ENCODE measurements around the gene RAB3B.

The RAB3B gene

DNA sequence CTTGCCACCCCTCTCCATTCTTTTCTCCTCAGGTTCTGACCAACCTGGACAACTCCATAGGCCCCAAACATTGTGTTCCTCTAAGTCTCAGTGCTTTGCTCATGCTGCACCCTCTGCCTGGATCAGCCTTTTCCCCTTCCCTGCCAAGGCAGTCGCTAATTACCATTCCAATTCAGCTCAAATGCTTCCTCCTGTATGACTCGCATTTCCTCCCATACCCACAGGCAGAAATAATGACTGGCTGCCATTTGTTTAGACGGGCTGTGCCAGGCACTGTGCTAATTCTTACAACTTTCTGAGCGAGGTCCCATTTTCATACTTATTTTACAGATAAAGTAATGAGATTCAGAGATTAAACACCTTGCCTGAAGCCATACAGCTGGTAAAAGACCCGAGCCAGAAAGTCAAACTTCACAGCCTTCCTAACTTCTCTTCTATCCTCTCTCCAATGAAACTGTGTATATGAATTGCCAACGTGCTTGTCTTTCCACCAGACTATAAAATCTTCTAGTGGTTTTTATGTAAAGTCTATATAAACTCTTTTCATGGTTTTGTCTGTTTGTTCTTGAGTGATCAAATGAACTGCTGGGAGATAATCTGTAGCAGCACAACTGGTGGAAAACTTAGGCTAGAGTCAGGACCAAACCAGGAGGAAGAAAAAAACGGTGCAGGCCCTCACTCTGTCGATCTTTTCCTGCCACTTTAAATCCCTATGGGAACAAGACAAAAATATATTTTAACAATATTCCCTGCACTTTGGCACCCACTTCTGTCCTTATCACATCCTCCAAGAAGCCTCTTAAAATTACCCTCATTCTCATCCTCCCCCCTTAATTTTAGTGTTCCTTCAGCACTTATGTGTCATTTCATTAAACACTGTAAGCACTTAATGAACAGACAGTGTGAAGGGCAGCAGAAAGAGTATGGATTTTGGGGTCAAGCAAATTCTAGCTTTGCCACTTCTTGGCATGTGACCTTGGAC is 33.7 kb downstream of the RAB3B start:
- DNase-seq (ENCODE audit: low read depth): peak; percentile 60
- H3K4me3 ChIP-seq (ENCODE audit: control insufficient read depth, low read depth, low read length): no peak overlapping the region
- TF ChIP-seq, protein P1, sequence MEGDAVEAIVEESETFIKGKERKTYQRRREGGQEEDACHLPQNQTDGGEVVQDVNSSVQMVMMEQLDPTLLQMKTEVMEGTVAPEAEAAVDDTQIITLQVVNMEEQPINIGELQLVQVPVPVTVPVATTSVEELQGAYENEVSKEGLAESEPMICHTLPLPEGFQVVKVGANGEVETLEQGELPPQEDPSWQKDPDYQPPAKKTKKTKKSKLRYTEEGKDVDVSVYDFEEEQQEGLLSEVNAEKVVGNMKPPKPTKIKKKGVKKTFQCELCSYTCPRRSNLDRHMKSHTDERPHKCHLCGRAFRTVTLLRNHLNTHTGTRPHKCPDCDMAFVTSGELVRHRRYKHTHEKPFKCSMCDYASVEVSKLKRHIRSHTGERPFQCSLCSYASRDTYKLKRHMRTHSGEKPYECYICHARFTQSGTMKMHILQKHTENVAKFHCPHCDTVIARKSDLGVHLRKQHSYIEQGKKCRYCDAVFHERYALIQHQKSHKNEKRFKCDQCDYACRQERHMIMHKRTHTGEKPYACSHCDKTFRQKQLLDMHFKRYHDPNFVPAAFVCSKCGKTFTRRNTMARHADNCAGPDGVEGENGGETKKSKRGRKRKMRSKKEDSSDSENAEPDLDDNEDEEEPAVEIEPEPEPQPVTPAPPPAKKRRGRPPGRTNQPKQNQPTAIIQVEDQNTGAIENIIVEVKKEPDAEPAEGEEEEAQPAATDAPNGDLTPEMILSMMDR (conservative IDR thresholded peaks at IDR 0.05; ENCODE audit: control insufficient read depth, insufficient read depth, low read depth, low read length): no peak

DNA sequence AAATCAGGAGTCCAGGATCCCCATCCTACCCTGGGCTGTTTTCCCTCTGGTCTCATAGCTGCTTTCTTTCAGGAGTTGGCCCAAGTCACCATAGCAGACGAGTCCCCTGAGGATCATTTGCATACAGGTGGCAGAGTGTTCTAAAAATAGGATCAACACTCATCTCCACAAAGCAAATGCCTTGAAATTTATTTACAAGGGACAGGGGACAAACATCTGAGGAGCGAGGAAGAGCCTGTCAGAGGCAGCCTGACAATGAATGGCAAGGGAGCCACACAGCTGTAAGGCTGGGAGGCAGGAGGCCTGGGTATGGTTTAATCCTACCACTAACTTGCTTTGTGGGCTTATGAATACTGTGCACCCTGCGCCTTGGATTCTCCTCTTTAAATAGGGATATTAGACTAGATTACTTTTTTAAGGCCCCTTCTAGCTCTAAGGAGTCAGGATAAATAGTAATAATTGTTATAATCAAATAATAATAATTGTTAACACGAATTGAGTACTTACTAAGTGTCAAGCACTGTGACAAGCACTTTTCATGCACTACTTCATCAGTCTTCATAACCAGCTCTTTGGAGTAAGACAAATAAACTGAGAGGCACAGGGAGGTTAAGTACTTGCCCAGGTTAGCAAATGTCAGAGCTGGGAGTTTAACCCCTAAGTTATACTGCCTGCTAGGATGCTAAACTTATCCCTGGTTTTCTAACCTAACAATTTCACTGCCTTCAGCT is 34.5 kb downstream of the RAB3B start:
- no peak overlapping the region for H3K4me3 ChIP-seq (ENCODE audit: control insufficient read depth, low read depth, low read length)
- DNase-seq (ENCODE audit: low read depth): no peak

DNA sequence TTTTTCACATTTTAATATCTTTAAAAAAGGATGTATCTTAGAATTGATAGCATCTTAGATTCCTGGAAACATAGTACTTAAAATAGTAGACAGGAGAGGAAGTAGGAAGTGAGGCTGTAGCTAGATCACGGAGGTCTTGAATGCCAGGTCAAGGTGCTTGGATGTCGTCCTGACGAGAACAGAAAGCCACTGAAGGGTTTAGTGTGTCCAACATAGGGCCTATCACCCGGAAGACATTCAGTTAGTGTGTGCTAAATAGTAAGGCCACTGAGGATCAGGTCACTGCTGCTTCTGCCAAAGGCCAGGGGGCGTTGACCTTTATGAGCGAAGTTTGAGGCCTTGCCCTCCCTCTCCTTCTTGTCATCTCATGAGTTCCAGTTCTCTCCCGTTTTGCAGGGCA is 35.7 kb downstream of the RAB3B start:
- H3K4me3 ChIP-seq (ENCODE audit: control insufficient read depth, low read depth, low read length): no peak overlapping the region
- TF ChIP-seq, protein P1 (conservative IDR thresholded peaks at IDR 0.05; ENCODE audit: control insufficient read depth, insufficient read depth, low read depth, low read length): no peak
- DNase-seq (ENCODE audit: low read depth): no peak

More for the DNA sequence above, 34.5 kb downstream of the RAB3B start:
- TF ChIP-seq, protein P1 (conservative IDR thresholded peaks at IDR 0.05; ENCODE audit: control insufficient read depth, insufficient read depth, low read depth, low read length): no peak

DNA sequence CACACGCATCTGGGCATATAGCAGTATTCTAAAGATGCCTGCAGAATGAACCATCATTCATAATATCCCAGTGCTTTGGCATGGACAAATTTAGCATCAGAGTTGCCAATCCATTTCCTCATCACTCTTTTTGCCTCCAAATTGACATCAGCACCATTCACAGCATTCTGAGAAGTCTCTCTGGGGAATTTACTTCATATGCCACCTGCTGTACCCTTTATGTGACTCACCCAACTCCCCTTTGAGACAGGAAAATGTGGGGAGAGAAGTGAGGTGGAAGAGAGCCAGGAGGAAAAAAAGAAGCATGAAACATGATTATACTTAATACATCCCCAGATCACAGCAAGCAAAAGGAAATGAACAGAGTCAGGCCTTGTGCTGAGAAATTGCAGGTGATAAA is 37.4 kb downstream of the RAB3B start:
- DNase-seq (ENCODE audit: low read depth): no peak
- TF ChIP-seq, protein P1 (conservative IDR thresholded peaks at IDR 0.05; ENCODE audit: control insufficient read depth, insufficient read depth, low read depth, low read length): no peak
- no peak overlapping the region for H3K4me3 ChIP-seq (ENCODE audit: control insufficient read depth, low read depth, low read length)

DNA sequence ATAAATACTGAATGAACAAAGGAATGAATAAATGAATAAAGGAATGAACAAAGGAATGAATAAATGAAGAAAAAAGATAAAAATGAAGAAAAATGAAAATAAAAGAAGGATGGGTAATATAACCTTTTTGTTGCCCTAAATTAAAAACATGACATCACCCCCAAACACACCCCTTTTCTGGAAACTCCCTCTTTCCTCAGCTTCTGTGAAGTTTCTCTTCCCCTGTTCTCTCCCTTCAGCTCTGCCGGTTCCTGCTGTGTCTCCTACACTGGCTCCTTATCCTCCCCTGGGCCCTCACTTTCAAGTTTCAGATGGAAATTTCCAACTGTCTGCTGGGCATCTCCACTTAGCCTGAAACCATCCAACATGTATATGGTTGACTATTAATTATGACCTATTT is 37.9 kb downstream of the RAB3B start:
- TF ChIP-seq, protein P1 (conservative IDR thresholded peaks at IDR 0.05; ENCODE audit: control insufficient read depth, insufficient read depth, low read depth, low read length): no peak
- DNase-seq (ENCODE audit: low read depth): no peak

DNA sequence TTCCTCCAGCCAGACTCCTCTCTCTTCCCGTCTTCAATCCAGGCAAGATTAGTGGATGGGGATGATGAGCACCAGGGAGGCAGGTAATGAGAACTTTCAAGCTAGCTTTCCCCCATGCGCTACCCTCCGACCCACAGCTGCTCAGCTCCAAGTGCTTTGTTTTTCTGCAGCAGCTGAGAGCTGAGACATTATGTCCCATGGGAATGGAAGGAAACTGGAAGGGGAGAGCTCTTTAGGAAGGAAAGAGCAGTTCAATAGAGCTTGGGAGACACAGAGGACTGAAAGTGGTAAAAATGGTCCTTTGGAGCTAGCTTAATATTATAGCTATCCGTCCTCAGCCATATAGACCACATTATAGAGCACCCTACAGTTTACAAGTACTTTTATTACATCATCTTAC is 39.8 kb downstream of the RAB3B start:
- TF ChIP-seq, protein P1 (conservative IDR thresholded peaks at IDR 0.05; ENCODE audit: control insufficient read depth, insufficient read depth, low read depth, low read length): no peak

More for the DNA sequence above, 37.9 kb downstream of the RAB3B start:
- no peak overlapping the region for H3K4me3 ChIP-seq (ENCODE audit: control insufficient read depth, low read depth, low read length)

More for the DNA sequence above, 39.8 kb downstream of the RAB3B start:
- peak; percentile 29 for DNase-seq (ENCODE audit: low read depth)
- H3K4me3 ChIP-seq (ENCODE audit: control insufficient read depth, low read depth, low read length): no peak overlapping the region

Measured in fibroblast of mammary gland (primary cell).